ENCODE data around the gene SFRP4.

Gene SFRP4

DNA sequence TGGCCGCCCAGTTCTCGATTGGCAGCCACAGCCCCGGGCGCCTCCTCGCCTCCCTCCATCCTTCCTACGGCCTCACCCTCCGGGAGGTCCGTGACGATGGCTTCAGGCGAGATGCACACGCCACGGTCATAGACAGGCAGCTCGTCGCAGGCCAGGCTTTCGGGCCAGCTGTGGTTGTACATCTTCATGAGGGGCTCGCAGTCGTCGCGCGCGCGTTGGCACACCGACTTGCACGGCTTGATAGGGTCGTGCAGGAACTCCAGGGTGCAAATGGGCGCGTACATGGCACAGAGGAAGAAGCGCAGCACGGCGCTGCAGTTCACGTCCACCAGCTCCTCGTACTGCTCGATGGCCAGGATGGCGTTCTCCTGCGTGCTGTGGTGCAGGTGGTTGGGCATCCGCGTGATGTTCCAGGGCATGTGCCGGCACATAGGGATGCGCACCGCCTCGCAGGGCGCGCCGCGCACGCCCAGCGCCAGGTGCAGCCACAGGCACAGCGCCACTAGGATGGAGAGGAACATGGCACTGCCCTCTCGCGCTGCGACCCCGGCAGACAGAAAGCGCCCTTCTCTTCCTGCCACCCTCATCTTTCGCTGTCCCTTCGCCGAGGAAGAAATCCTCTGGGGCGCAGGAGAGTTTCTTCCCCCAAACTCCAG is 472 bp downstream of the SFRP4 start:
- Histone ChIP-seq H3K27ac (peak overlapping the region; percentile 80 to 89), H3K9me3 (no peaks in the 10 kb centered on the region), H3K27me3 (no peaks in the 10 kb centered on the region), H3K4me1 (peaks cover 0 to 26% (median 19%) of the 10 kb centered on the region in 4 donors), H3K36me3 (no peaks in the 10 kb centered on the region), H3K4me3 (peak overlapping the region; percentile 66 to 86)
- intact Hi-C loops (cut with DNase I; ENCODE audit: low total_unique reads): loop anchor here (2.0 kb wide), 1 partner anchor 263 kb away; the partner anchor contains the start of gene STARD3NL
- peak; percentile 43 to 68 for DNase-seq
- TF ChIP-seq, protein P1, sequence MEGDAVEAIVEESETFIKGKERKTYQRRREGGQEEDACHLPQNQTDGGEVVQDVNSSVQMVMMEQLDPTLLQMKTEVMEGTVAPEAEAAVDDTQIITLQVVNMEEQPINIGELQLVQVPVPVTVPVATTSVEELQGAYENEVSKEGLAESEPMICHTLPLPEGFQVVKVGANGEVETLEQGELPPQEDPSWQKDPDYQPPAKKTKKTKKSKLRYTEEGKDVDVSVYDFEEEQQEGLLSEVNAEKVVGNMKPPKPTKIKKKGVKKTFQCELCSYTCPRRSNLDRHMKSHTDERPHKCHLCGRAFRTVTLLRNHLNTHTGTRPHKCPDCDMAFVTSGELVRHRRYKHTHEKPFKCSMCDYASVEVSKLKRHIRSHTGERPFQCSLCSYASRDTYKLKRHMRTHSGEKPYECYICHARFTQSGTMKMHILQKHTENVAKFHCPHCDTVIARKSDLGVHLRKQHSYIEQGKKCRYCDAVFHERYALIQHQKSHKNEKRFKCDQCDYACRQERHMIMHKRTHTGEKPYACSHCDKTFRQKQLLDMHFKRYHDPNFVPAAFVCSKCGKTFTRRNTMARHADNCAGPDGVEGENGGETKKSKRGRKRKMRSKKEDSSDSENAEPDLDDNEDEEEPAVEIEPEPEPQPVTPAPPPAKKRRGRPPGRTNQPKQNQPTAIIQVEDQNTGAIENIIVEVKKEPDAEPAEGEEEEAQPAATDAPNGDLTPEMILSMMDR (IDR thresholded peaks at IDR 0.05): no peak

GRCh38 chr7:37915438-37915837 is 1.2 kb downstream of the SFRP4 start:
- no peaks in the 10 kb centered on the region for H3K9me3 ChIP-seq
- H3K27me3 ChIP-seq: no peaks in the 10 kb centered on the region
- no peak for DNase-seq
- peak overlapping the region; percentile 80 to 89 for H3K27ac ChIP-seq
- intact Hi-C loops (cut with DNase I; ENCODE audit: low total_unique reads): no loop called here
- H3K36me3 ChIP-seq: no peaks in the 10 kb centered on the region
- TF ChIP-seq, protein P1 (IDR thresholded peaks at IDR 0.05): no peak
- H3K4me1 ChIP-seq: peaks cover 0 to 26% (median 18%) of the 10 kb centered on the region in 4 donors
- H3K4me3 ChIP-seq: peak overlapping the region; percentile 66 to 86

- intact Hi-C loops (cut with DNase I; ENCODE audit: low total_unique reads): no loop called here
- Histone ChIP-seq H3K4me1 (peaks cover 0 to 30% (median 17%) of the 10 kb centered on the region in 4 donors), H3K27ac (peak overlapping the region; percentile 23 to 80), H3K9me3 (no peaks in the 10 kb centered on the region), H3K27me3 (no peaks in the 10 kb centered on the region), H3K4me3 (no peak overlapping the region), H3K36me3 (no peaks in the 10 kb centered on the region)
- DNase-seq: no peak
- TF ChIP-seq, protein P1 (IDR thresholded peaks at IDR 0.05): no peak
These were observed 3.9 kb downstream of the SFRP4 start for GRCh38 chr7:37912756-37913155.

DNA sequence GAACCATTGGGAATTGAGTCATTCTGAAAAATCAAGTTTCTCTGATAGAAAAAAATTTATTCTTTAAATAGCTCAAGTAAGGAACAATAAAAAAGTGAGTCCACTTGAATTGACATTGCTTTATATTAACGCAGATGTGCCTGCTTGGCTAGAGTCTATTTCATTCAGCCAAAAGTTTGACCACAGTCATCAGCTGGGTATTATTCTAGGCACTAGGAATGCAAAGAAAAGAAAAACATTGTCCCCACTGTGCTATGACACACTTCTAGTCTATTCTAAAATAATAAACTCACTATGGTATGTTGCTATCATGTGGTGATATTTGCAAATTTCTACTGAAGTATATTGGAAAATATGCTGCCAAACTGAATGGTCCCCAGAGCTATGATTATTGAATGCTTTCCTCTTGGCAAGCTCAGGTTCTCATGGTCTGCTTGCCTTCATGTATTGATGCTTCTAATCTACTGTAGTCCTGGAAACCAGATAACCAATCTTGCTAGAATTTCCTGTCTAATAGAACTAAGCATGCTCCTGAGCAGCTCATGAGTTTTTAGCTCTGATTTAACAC is 8.3 kb downstream of the SFRP4 start:
- intact Hi-C loops (cut with DNase I; ENCODE audit: low total_unique reads): no loop called here
- no peak for DNase-seq
- no peak overlapping the region for H3K27ac ChIP-seq

GRCh38 chr7:37901890-37902524 is 14.6 kb downstream of the SFRP4 start:
- Histone ChIP-seq H3K27me3 (no peaks in the 10 kb centered on the region), H3K9me3 (no peaks in the 10 kb centered on the region), H3K4me3 (no peak overlapping the region), H3K36me3 (no peaks in the 10 kb centered on the region), H3K27ac (no peak overlapping the region), H3K4me1 (peaks cover 0 to 10% (median 7%) of the 10 kb centered on the region in 4 donors)
- DNase-seq: no peak
- TF ChIP-seq, protein P1 (IDR thresholded peaks at IDR 0.05): no peak
- intact Hi-C loops (cut with DNase I; ENCODE audit: low total_unique reads): loop anchor here (5.0 kb wide), 2 partner anchors 205 to 320 kb away; no protein-coding TSS in a partner anchor

More for the DNA sequence above, 8.3 kb downstream of the SFRP4 start:
- peaks cover 0 to 15% (median 4%) of the 10 kb centered on the region in 4 donors for H3K4me1 ChIP-seq
- no peaks in the 10 kb centered on the region for H3K9me3 ChIP-seq
- no peak overlapping the region for H3K4me3 ChIP-seq
- TF ChIP-seq, protein P1 (IDR thresholded peaks at IDR 0.05): no peak
- no peaks in the 10 kb centered on the region for H3K36me3 ChIP-seq
- H3K27me3 ChIP-seq: no peaks in the 10 kb centered on the region

All from tibial artery (tissue), 4 donors.